H1 (cell line): ENCODE results near the gene TMEM131L. TPM values are rescaled to one million over a fixed set of nuclear protein-coding genes. Genes with fewer than 3 reads are reported as not detected.

Experiments
- CTCF ChIA-PET: fragments of 300-600 bp; sonication (Branson Sonifier 250); formaldehyde crosslinking; loops from one replicate; lab custom pipeline; 2021; ENCODE audit not compliant: partially characterized antibody; lab: Charles Lee
- POLR2A ChIA-PET: fragments of 300-600 bp; sonication (Branson Sonifier 250); formaldehyde crosslinking; loops from one replicate; lab custom pipeline; 2021; ENCODE audit warnings: inconsistent platforms; ENCODE audit not compliant: partially characterized antibody; lab: Charles Lee
- DNase-seq, 2 experiments: peaks; one replicate each; pipeline versions ENCODE4 v3.0.0 to v3.0.0-alpha.2; 2010 to 2022; ENCODE audit warnings: low spot score in 2 of 2, low read depth in 1 of 2, mixed read lengths in 1 of 2
- FAIRE-seq: peaks from 2 replicates; lab custom pipeline; 2011; peaks lifted over from hg19 to GRCh38; lab: Jason Lieb, UNC
- H2AFZ ChIP-seq: 2 replicates; pipeline ENCODE4 v1.8.1; 2012; ENCODE audit warnings: low read length, inconsistent platforms
- H2AK5ac ChIP-seq: 2 replicates; pipeline ENCODE4 v1.6.1; 2013; ENCODE audit warnings: low read depth, low read length
- H2BK120ac ChIP-seq: replicated peaks from 2 replicates; pipeline ENCODE3; 2013; ENCODE audit warnings: low read depth, low read length, inconsistent platforms
- H2BK12ac ChIP-seq: 2 replicates; pipeline ENCODE4 v1.6.1; 2013; ENCODE audit warnings: low read depth, low read length
- H2BK15ac ChIP-seq: 2 replicates; pipeline ENCODE4 v1.6.1; 2013; ENCODE audit warnings: low read length
- H2BK20ac ChIP-seq: 2 replicates; pipeline ENCODE4 v1.6.1; 2013; ENCODE audit warnings: low read length
- H2BK5ac ChIP-seq: 2 replicates; pipeline ENCODE4 v1.6.1; 2013; ENCODE audit warnings: low read depth, low read length
- H3K14ac ChIP-seq: 2 replicates; pipeline ENCODE4 v1.6.1; 2013; ENCODE audit warnings: inconsistent platforms; ENCODE audit not compliant: insufficient read length
- H3K18ac ChIP-seq: 2 replicates; pipeline ENCODE4 v1.6.1; 2013; ENCODE audit warnings: low read length; ENCODE audit errors: extremely low read depth
- H3K23ac ChIP-seq: 2 replicates; pipeline ENCODE4 v1.6.1; 2013; ENCODE audit warnings: inconsistent platforms; ENCODE audit not compliant: insufficient read length
- H3K23me2 ChIP-seq: 2 replicates; pipeline ENCODE4 v1.6.1; 2013; ENCODE audit warnings: low read depth, low read length
- H3K27ac ChIP-seq: 2 replicates; pipeline ENCODE4 v1.6.1; 2011; ENCODE audit warnings: low read depth, low read length, inconsistent platforms
- H3K27me3 ChIP-seq, 4 experiments: replicated peaks in 1 of 4; 1 replicate in 1 of 4; 2 replicates in 3 of 4; pipeline versions ENCODE4 v1.6.1 to v1.8.1; 2011 to 2013; ENCODE audit warnings: low read length in 3 of 4, mild to moderate bottlenecking in 3 of 4, inconsistent platforms in 2 of 4, mixed read lengths in 2 of 4, moderate library complexity in 1 of 4; ENCODE audit not compliant: control insufficient read depth in 3 of 4, insufficient read depth in 3 of 4; ENCODE audit errors: extremely low read depth in 1 of 4
- H3K36me3 ChIP-seq, 4 experiments: 2 replicates each; pipeline versions ENCODE4 v1.6.1 to v1.8.1; 2011 to 2013; ENCODE audit warnings: mild to moderate bottlenecking in 4 of 4, low read length in 3 of 4, moderate library complexity in 2 of 4, control low read depth in 1 of 4, inconsistent platforms in 1 of 4; ENCODE audit not compliant: insufficient read depth in 4 of 4, control insufficient read depth in 2 of 4
- H3K4ac ChIP-seq: replicated peaks from 2 replicates; pipeline ENCODE3; 2013; ENCODE audit warnings: low read length, low read depth, mixed read lengths, inconsistent platforms; ENCODE audit not compliant: insufficient read length
- H3K4me1 ChIP-seq, 4 experiments: replicated peaks in 1 of 4; 1 replicate in 1 of 4; 2 replicates in 3 of 4; pipeline versions ENCODE4 v1.6.1 to v1.8.1; 2011 to 2013; ENCODE audit warnings: low read length in 3 of 4, inconsistent platforms in 2 of 4, mixed read lengths in 1 of 4; ENCODE audit not compliant: insufficient read depth in 4 of 4, control insufficient read depth in 3 of 4
- H3K4me2 ChIP-seq, 2 experiments: 2 replicates each; pipeline versions ENCODE4 v1.6.1 to v1.8.1; 2011 to 2013; ENCODE audit warnings: low read depth in 2 of 2, low read length in 2 of 2, control low read depth in 1 of 2, inconsistent platforms in 1 of 2, mild to moderate bottlenecking in 1 of 2; ENCODE audit not compliant: insufficient read depth in 1 of 2
- H3K4me3 ChIP-seq, 4 experiments: fragments of 200-600, 300-600 bp in 1 of 4; sonication (generic), shearing (Covaris generic), sonication (Bioruptor Twin) in 1 of 4; 2 replicates each; pipeline versions ENCODE4 v1.5.1 to v1.8.1; 2011 to 2016; ENCODE audit warnings: low read length in 4 of 4, low read depth in 3 of 4, control low read depth in 2 of 4, inconsistent platforms in 2 of 4, mild to moderate bottlenecking in 2 of 4, mixed read lengths in 1 of 4, moderate library complexity in 1 of 4; ENCODE audit not compliant: insufficient read depth in 2 of 4; ENCODE audit errors: extremely low read depth in 1 of 4
- H3K56ac ChIP-seq: replicated peaks from 2 replicates; pipeline ENCODE3; 2013; ENCODE audit warnings: low read depth, mild to moderate bottlenecking, mixed read lengths, low read length, inconsistent platforms; ENCODE audit not compliant: insufficient read length
- H3K79me1 ChIP-seq: 2 replicates; pipeline ENCODE4 v1.6.1; 2013; ENCODE audit warnings: low read depth, low read length, control low read depth
- H3K79me2 ChIP-seq, 2 experiments: 2 replicates each; pipeline versions ENCODE4 v1.6.1 to v1.8.1; 2012 to 2013; ENCODE audit warnings: low read length in 2 of 2, mild to moderate bottlenecking in 2 of 2, inconsistent platforms in 1 of 2; ENCODE audit not compliant: insufficient read depth in 2 of 2, control insufficient read depth in 1 of 2
- H3K9ac ChIP-seq, 4 experiments: replicated peaks in 1 of 4; 1 replicate in 1 of 4; 2 replicates in 3 of 4; pipeline versions ENCODE4 v1.6.1 to v1.8.1; 2011 to 2013; ENCODE audit warnings: low read depth in 3 of 4, low read length in 3 of 4, control low read depth in 2 of 4, mild to moderate bottlenecking in 2 of 4, moderate library complexity in 2 of 4, inconsistent platforms in 1 of 4; ENCODE audit errors: extremely low read depth in 1 of 4
- H3K9me3 ChIP-seq, 2 experiments: 2 replicates each; pipeline versions ENCODE4 v1.6.1 to v1.8.1; 2012 to 2013; ENCODE audit warnings: mild to moderate bottlenecking in 2 of 2, moderate library complexity in 2 of 2, control low read depth in 1 of 2, inconsistent platforms in 1 of 2, low read depth in 1 of 2, low read length in 1 of 2, mixed read lengths in 1 of 2; ENCODE audit not compliant: insufficient read depth in 2 of 2
- H4K20me1 ChIP-seq, 2 experiments: replicated peaks in 1 of 2; 2 replicates each; pipeline versions ENCODE3 to v1.8.1; 2011 to 2013; ENCODE audit warnings: inconsistent platforms in 2 of 2, low read length in 2 of 2, mild to moderate bottlenecking in 1 of 2; ENCODE audit not compliant: insufficient read depth in 2 of 2, control insufficient read depth in 1 of 2
- H4K5ac ChIP-seq: 2 replicates; pipeline ENCODE4 v1.6.1; 2013; ENCODE audit warnings: low read length, low read depth, mixed read lengths, inconsistent platforms; ENCODE audit not compliant: insufficient read length
- H4K8ac ChIP-seq: 2 replicates; pipeline ENCODE4 v1.8.0; 2013; ENCODE audit warnings: mild to moderate bottlenecking, moderate library complexity, low read length, inconsistent platforms; ENCODE audit not compliant: insufficient read depth; ENCODE audit errors: extremely low read depth
- H4K91ac ChIP-seq: replicated peaks from 2 replicates; pipeline ENCODE3; 2013; ENCODE audit warnings: low read length, mixed read lengths, inconsistent platforms; ENCODE audit not compliant: insufficient read length
- BACH1 ChIP-seq: IDR thresholded peaks from 2 replicates; pipeline ENCODE4 v1.6.1; 2012; ENCODE audit warnings: low read length, improper control_type of control experiment
- EGR1 ChIP-seq: IDR thresholded peaks from 2 replicates; pipeline ENCODE4 v1.6.1; 2011; ENCODE audit warnings: low read depth, low read length, borderline replicate concordance
- EZH2 ChIP-seq: fragments of 200-600 bp; sonication (generic); IDR thresholded peaks from 2 replicates; pipeline ENCODE4 v1.7.1; 2012; ENCODE audit warnings: low read depth, mild to moderate bottlenecking, moderate library complexity, low read length, inconsistent platforms; ENCODE audit not compliant: severe bottlenecking
- GABPA ChIP-seq: IDR thresholded peaks from 2 replicates; pipeline ENCODE4 v1.6.1; 2011; ENCODE audit warnings: mild to moderate bottlenecking, low read length, moderate library complexity, borderline replicate concordance; ENCODE audit not compliant: insufficient read depth
- JUN ChIP-seq: IDR thresholded peaks from 2 replicates; pipeline ENCODE4 v1.6.1; 2011; ENCODE audit warnings: low read depth, mild to moderate bottlenecking, improper control_type of control experiment, low read length
- MAFK ChIP-seq: IDR thresholded peaks from 2 replicates; pipeline ENCODE4 v1.6.1; 2012; ENCODE audit warnings: low read depth, mild to moderate bottlenecking, improper control_type of control experiment, low read length
- SIN3A ChIP-seq, 2 experiments: IDR thresholded peaks in 1 of 2; conservative IDR thresholded peaks in 1 of 2; 2 replicates each; pipeline ENCODE4 v1.6.1; 2011 to 2012; ENCODE audit warnings: low read length in 2 of 2, improper control_type of control experiment in 1 of 2, low read depth in 1 of 2, mild to moderate bottlenecking in 1 of 2
- SIRT6 ChIP-seq: IDR thresholded peaks from one replicate; pipeline ENCODE4 v1.7.1; 2012; ENCODE audit warnings: low read length, inconsistent platforms
- WGBS, 2 experiments: shearing (Covaris generic) in 1 of 2; methylation state at CpG; one replicate each; pipeline versions ENCODE4 v1.1.6 to v1.1.7; 2013 to 2015; ENCODE audit warnings: low lambda C conversion rate in 2 of 2, mixed read lengths in 2 of 2, inconsistent platforms in 1 of 2, low coverage in 1 of 2, missing lambda C conversion rate in 1 of 2; ENCODE audit not compliant: insufficient replicate concordance in 2 of 2, insufficient coverage in 1 of 2, insufficient read length in 1 of 2; ENCODE audit errors: extremely low coverage in 1 of 2, missing lambda C conversion rate in 1 of 2; 5-methylcytosine and 5-hydroxymethylcytosine counted together
- polyA plus RNA-seq, 7 experiments: library from polyadenylated mRNA; depleted of rRNA in 3 of 7; stranded (reverse) in 5 of 7; unstranded in 2 of 7; fragments of >200 nt in 5 of 7; fragments of 200-250 nt in 2 of 7; gene quantifications; 1 replicate in 5 of 7; 2 replicates in 1 of 7; 4 replicates in 1 of 7; pipeline versions ENCODE4 v1.2.1 to v1.2.3, GENCODE V29; 2011 to 2013; ENCODE audit warnings: missing spikeins in 2 of 7, mixed read lengths in 2 of 7
- total RNA-seq: library from RNA; stranded (reverse); fragmentation: NEBNext Ultra II Directional; extraction: Animal tissue kit (Norgen Biotek cat#: 25700); gene quantifications from 2 replicates; pipeline ENCODE4 v1.2.1, GENCODE V29; 2021
- TF ChIP-seq, protein P1 (sequence below), 3 experiments: IDR thresholded peaks; 1 replicate in 2 of 3; 2 replicates in 1 of 3; pipeline versions ENCODE4 v1.5.1 to v1.6.1; 2011; ENCODE audit warnings: low read length in 3 of 3, mild to moderate bottlenecking in 3 of 3, inconsistent platforms in 2 of 3, low read depth in 1 of 3, moderate library complexity in 1 of 3; ENCODE audit not compliant: insufficient read depth in 1 of 3; ENCODE audit errors: control extremely low read depth in 1 of 3
- TF ChIP-seq, protein P2 (sequence below): IDR thresholded peaks from 2 replicates; pipeline ENCODE4 v1.6.1; 2012; ENCODE audit warnings: inconsistent platforms
- TF ChIP-seq, protein P3 (sequence below): IDR thresholded peaks from 2 replicates; pipeline ENCODE4 v1.6.1; 2012; ENCODE audit warnings: inconsistent platforms

Gene TMEM131L
- total and polyA plus RNA-seq, 2 of the 8 experiments (the other 6 are each of a cell fraction or from before 2014, with no cell fraction given): 14.3 to 26.1 TPM

DNA sequence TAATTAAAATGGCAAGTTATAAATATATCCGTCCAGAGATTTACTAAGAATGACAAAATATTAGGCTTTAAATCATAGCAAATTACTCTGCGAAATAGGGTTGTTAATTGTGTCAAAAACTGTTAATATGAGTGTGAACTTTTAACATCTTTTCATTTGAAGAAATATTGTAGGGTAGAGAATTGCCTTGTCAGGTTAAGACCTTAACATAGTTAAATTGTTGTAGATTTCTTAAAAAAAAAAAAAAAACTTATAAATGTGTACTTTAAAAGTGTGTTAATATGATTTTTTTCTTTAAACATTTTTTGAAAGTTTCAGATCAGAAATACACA, 110.2 kb downstream of the TMEM131L start:
- Histone ChIP-seq H3K23me2 (no peaks in the 10 kb centered on the region; the same call in 1 of the 2 replicates), H4K5ac (no peak overlapping the region), H3K4me2 (no peak overlapping the region), H3K27ac (no peak overlapping the region), H2BK12ac (no peak overlapping the region), H3K18ac (no peak overlapping the region), H4K20me1 (no peaks in the 10 kb centered on the region), H2AK5ac (no peak overlapping the region; the same call in 1 of the 2 replicates), H3K36me3 (no peaks in the 10 kb centered on the region; a peak in 1 of 8 replicates), H3K23ac (no peak overlapping the region), H4K8ac (no peak overlapping the region), H3K27me3 (no peaks in the 10 kb centered on the region), H2BK5ac (no peak overlapping the region), H3K9me3 (no peaks in the 10 kb centered on the region), H3K9ac (no peak overlapping the region), H2AFZ (no peak overlapping the region), H3K4ac (no peak overlapping the region), H3K14ac (no peak overlapping the region), H2BK20ac (no peak overlapping the region), H3K56ac (no peak overlapping the region), H3K4me1 (no peaks in the 10 kb centered on the region), H3K4me3 (no peak overlapping the region), H3K79me1 (peaks cover 3% of the 10 kb centered on the region; the same call in 1 of the 2 replicates), H2BK120ac (no peak overlapping the region), H4K91ac (no peak overlapping the region), H2BK15ac (no peak overlapping the region), H3K79me2 (no peaks in the 10 kb centered on the region)
- DNase-seq (no peak), FAIRE-seq (no peak)
- ChIA-PET CTCF (interaction anchor here (0.6 to 1.9 kb wide), 7 partner anchors 109 to 318 kb away, joined by 3 to 6 read pairs (median 3); no protein-coding TSS in a partner anchor), POLR2A (no interaction called here)
- 42% methylated on average over 2 of the region's 2 CpGs; no CpG with 5 or more reads in 1 of the 2 experiments for WGBS, 2 experiments
- TF ChIP-seq MAFK (no peak), JUN (no peak), EZH2 (no peak), EGR1 (no peak), GABPA (no peak), BACH1 (no peak), SIN3A (conservative IDR thresholded peaks at IDR 0.05 in 1 of 2, IDR thresholded peaks at IDR 0.05 in 1 of 2; ENCODE audit: low read depth in 1 of 2, low read length in 2 of 2) (no peak), SIRT6 (no peak)
- TF ChIP-seq, protein P1, sequence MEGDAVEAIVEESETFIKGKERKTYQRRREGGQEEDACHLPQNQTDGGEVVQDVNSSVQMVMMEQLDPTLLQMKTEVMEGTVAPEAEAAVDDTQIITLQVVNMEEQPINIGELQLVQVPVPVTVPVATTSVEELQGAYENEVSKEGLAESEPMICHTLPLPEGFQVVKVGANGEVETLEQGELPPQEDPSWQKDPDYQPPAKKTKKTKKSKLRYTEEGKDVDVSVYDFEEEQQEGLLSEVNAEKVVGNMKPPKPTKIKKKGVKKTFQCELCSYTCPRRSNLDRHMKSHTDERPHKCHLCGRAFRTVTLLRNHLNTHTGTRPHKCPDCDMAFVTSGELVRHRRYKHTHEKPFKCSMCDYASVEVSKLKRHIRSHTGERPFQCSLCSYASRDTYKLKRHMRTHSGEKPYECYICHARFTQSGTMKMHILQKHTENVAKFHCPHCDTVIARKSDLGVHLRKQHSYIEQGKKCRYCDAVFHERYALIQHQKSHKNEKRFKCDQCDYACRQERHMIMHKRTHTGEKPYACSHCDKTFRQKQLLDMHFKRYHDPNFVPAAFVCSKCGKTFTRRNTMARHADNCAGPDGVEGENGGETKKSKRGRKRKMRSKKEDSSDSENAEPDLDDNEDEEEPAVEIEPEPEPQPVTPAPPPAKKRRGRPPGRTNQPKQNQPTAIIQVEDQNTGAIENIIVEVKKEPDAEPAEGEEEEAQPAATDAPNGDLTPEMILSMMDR (IDR thresholded peaks at IDR 0.05; ENCODE audit: control extremely low read depth in 1 of 3, insufficient read depth in 1 of 3, low read depth in 1 of 3, low read length in 3 of 3): no peak
- TF ChIP-seq, protein P2, sequence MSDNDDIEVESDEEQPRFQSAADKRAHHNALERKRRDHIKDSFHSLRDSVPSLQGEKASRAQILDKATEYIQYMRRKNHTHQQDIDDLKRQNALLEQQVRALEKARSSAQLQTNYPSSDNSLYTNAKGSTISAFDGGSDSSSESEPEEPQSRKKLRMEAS: no peak
- TF ChIP-seq, protein P3, sequence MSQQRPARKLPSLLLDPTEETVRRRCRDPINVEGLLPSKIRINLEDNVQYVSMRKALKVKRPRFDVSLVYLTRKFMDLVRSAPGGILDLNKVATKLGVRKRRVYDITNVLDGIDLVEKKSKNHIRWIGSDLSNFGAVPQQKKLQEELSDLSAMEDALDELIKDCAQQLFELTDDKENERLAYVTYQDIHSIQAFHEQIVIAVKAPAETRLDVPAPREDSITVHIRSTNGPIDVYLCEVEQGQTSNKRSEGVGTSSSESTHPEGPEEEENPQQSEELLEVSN: no peak
